HEK293 (cell line): ENCODE measurements around the gene ICE2.

Source experiments
- GLI4 ChIP-seq: fragments of 450-650 bp; formaldehyde crosslinking; IDR thresholded peaks from 2 replicates; pipeline ENCODE4 v1.5.1; 2016; ENCODE audit warnings: missing biosample characterization, missing genetic modification characterization
- KLF1 ChIP-seq: fragments of 450-650 bp; formaldehyde crosslinking; IDR thresholded peaks from 2 replicates; pipeline ENCODE4 v1.5.1; 2016; ENCODE audit warnings: missing biosample characterization, missing genetic modification characterization
- KLF9 ChIP-seq: fragments of 450-650 bp; formaldehyde crosslinking; IDR thresholded peaks from 2 replicates; pipeline ENCODE4 v1.5.1; 2016; ENCODE audit warnings: missing biosample characterization, missing genetic modification characterization, low read depth
- MEIS1 ChIP-seq: sonication (generic); formaldehyde crosslinking; IDR thresholded peaks from 2 replicates; pipeline ENCODE4 v1.8.1; 2022; ENCODE audit warnings: missing genetic modification reagents, mild to moderate bottlenecking, borderline replicate concordance
- SALL2 ChIP-seq: fragments of 450-650 bp; formaldehyde crosslinking; IDR thresholded peaks from 2 replicates; pipeline ENCODE4 v1.5.0; 2017; ENCODE audit warnings: missing biosample characterization, mild to moderate bottlenecking, missing genetic modification characterization, borderline replicate concordance
- SP3 ChIP-seq: fragments of 450-650 bp; formaldehyde crosslinking; IDR thresholded peaks from 2 replicates; pipeline ENCODE4 v1.5.1; 2016; ENCODE audit warnings: missing biosample characterization, missing genetic modification characterization
- SP7 ChIP-seq: fragments of 450-650 bp; formaldehyde crosslinking; IDR thresholded peaks from 2 replicates; pipeline ENCODE4 v1.5.1; 2016; ENCODE audit warnings: missing biosample characterization, missing genetic modification characterization
- ZEB2 ChIP-seq: fragments of 450-650 bp; formaldehyde crosslinking; IDR thresholded peaks from 2 replicates; pipeline ENCODE4 v1.5.1; 2016; ENCODE audit warnings: missing biosample characterization, missing genetic modification characterization
- ZNF112 ChIP-seq: fragments of 450-650 bp; formaldehyde crosslinking; IDR thresholded peaks from 2 replicates; pipeline ENCODE4 v1.5.0; 2017; ENCODE audit warnings: missing biosample characterization, missing genetic modification characterization
- ZNF133 ChIP-seq: fragments of 450-650 bp; formaldehyde crosslinking; IDR thresholded peaks from 2 replicates; pipeline ENCODE4 v1.5.1; 2016; ENCODE audit warnings: missing biosample characterization, missing genetic modification characterization
- ZNF140 ChIP-seq: fragments of 450-650 bp; formaldehyde crosslinking; IDR thresholded peaks from 2 replicates; pipeline ENCODE4 v1.5.1; 2016; ENCODE audit warnings: missing biosample characterization, missing genetic modification characterization
- ZNF16 ChIP-seq: fragments of 450-650 bp; formaldehyde crosslinking; IDR thresholded peaks from 2 replicates; pipeline ENCODE4 v1.5.1; 2016; ENCODE audit warnings: low read depth, missing biosample characterization, missing genetic modification characterization
- ZNF174 ChIP-seq: fragments of 450-650 bp; formaldehyde crosslinking; IDR thresholded peaks from 2 replicates; pipeline ENCODE4 v1.5.0; 2017; ENCODE audit warnings: missing biosample characterization, mild to moderate bottlenecking, missing genetic modification characterization
- ZNF223 ChIP-seq: fragments of 450-650 bp; formaldehyde crosslinking; IDR thresholded peaks from 2 replicates; pipeline ENCODE4 v1.5.1; 2016; ENCODE audit warnings: missing biosample characterization, missing genetic modification characterization
- ZNF302 ChIP-seq: fragments of 450-650 bp; formaldehyde crosslinking; IDR thresholded peaks from 2 replicates; pipeline ENCODE4 v1.5.1; 2016; ENCODE audit warnings: missing biosample characterization, missing genetic modification characterization, low read depth
- ZNF341 ChIP-seq: fragments of 450-650 bp; formaldehyde crosslinking; IDR thresholded peaks from 2 replicates; pipeline ENCODE4; 2016; ENCODE audit warnings: low read depth, missing biosample characterization, missing genetic modification characterization
- ZNF473 ChIP-seq: fragments of 450-650 bp; formaldehyde crosslinking; IDR thresholded peaks from 2 replicates; pipeline ENCODE4 v1.5.1; 2017; ENCODE audit warnings: missing biosample characterization, missing genetic modification characterization
- ZNF48 ChIP-seq: fragments of 450-650 bp; formaldehyde crosslinking; IDR thresholded peaks from 2 replicates; pipeline ENCODE4 v1.5.1; 2016; ENCODE audit warnings: missing biosample characterization, missing genetic modification characterization
- ZNF544 ChIP-seq: fragments of 450-650 bp; formaldehyde crosslinking; IDR thresholded peaks from 2 replicates; pipeline ENCODE4 v1.5.0; 2017; ENCODE audit warnings: missing biosample characterization, missing genetic modification characterization
- ZNF596 ChIP-seq: fragments of 450-650 bp; IDR thresholded peaks from 2 replicates; pipeline ENCODE4 v1.5.0; 2018; ENCODE audit warnings: missing biosample characterization, mild to moderate bottlenecking, missing genetic modification characterization, moderate library complexity
- ZNF626 ChIP-seq: fragments of 450-650 bp; sonication (Bioruptor Pico); formaldehyde crosslinking; IDR thresholded peaks from 2 replicates; pipeline ENCODE4 v1.5.1; 2018; ENCODE audit warnings: missing biosample characterization, missing genetic modification characterization, inconsistent platforms
- ZNF629 ChIP-seq: fragments of 450-650 bp; formaldehyde crosslinking; IDR thresholded peaks from 2 replicates; pipeline ENCODE4 v1.5.1; 2017; ENCODE audit warnings: missing biosample characterization, missing genetic modification characterization
- ZNF776 ChIP-seq: fragments of 450-650 bp; formaldehyde crosslinking; IDR thresholded peaks from 2 replicates; pipeline ENCODE4 v1.5.0; 2017; ENCODE audit warnings: missing biosample characterization, missing genetic modification characterization, borderline replicate concordance
- ZNF785 ChIP-seq: fragments of 450-650 bp; formaldehyde crosslinking; IDR thresholded peaks from 2 replicates; pipeline ENCODE4 v1.5.1; 2016; ENCODE audit warnings: missing biosample characterization, missing genetic modification characterization
- TF ChIP-seq, protein P1 (sequence below): fragments of 450-650 bp; formaldehyde crosslinking; IDR thresholded peaks from 2 replicates; pipeline ENCODE4 v1.5.1; 2016; ENCODE audit warnings: missing biosample characterization, missing genetic modification characterization
- TF ChIP-seq, protein P2 (sequence below): fragments of 450-650 bp; formaldehyde crosslinking; IDR thresholded peaks from 2 replicates; pipeline ENCODE4 v1.5.1; 2016; ENCODE audit warnings: missing biosample characterization, missing genetic modification characterization
- TF ChIP-seq, protein P3 (sequence below): fragments of 450-650 bp; formaldehyde crosslinking; IDR thresholded peaks from 2 replicates; pipeline ENCODE4 v1.5.1; 2016; ENCODE audit warnings: missing biosample characterization, missing genetic modification characterization
- TF ChIP-seq, protein P4 (sequence below): fragments of 450-650 bp; formaldehyde crosslinking; IDR thresholded peaks from 2 replicates; pipeline ENCODE4; 2016; ENCODE audit warnings: missing biosample characterization, missing genetic modification characterization
- TF ChIP-seq, protein P5 (sequence below): fragments of 450-650 bp; formaldehyde crosslinking; IDR thresholded peaks from 2 replicates; pipeline ENCODE4 v1.5.1; 2016; ENCODE audit warnings: missing biosample characterization, missing genetic modification characterization, borderline replicate concordance
- TF ChIP-seq, protein P6 (sequence below): fragments of 450-650 bp; IDR thresholded peaks from 2 replicates; pipeline ENCODE4 v1.5.1; 2018; ENCODE audit warnings: missing biosample characterization, missing genetic modification characterization

The ICE2 gene

DNA sequence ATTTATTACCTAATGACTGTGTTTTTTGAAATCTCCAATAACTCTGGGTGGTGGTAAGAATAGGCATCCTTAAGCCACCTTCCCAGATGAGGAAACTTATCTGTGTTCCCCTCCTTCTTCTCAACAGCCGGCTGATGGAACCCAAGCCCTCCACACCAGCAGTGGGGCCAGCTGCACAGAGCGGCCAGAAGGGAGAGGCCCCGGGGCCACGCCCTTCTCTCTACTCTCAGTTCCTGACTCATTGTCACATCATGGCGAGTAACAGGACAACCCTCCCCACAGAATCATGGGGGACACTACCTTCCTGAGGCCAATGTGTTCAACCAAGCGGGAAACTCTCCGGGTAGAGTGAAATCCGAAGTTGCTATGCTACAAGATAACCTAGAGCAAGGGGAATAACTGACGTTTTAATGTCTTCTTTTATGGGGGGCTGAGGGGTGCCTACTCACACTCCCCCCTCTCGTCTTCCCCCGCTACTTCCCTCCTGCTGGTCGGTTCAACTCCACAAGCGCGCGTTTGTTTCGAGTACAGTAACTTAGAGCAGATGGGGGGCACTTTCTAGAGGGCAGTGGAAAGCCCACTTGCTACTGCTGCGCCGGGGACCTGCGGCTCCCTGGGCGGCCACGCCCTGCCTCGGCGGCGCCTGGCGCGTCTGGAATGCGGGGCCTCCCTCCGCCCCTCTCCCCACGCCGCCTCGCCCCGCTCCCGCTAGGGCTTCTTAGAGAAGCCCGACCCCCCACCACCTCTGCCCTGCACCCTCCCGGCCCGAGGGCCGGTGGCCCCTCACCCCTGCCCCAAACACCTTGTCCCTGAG, 81.8 kb downstream of the ICE2 start (continued):
- TF ChIP-seq GLI4 (tag by site-specific recombination) (no peak), ZNF112 (tag by site-specific recombination) (no peak), ZNF626 (tag by site-specific recombination) (no peak), SP3 (tag by site-specific recombination) (0 out of 2 replicates have a peak, but pooled peaks have one; percentile 13), SALL2 (tag by site-specific recombination) (no peak), ZNF302 (tag by site-specific recombination) (no peak), ZNF596 (tag by site-specific recombination) (no peak), SP7 (no peak), ZNF174 (no peak), ZNF223 (tag by site-specific recombination) (no peak), ZNF544 (tag by site-specific recombination) (no peak), ZNF473 (tag by site-specific recombination) (no peak), KLF1 (tag by site-specific recombination) (peak; percentile 42), MEIS1 (CRISPR knock-in tag) (no peak), ZNF140 (tag by site-specific recombination) (no peak), ZNF133 (tag by site-specific recombination) (no peak), ZNF48 (tag by site-specific recombination) (no peak), ZNF341 (tag by site-specific recombination) (peak; percentile 80), ZNF16 (tag by site-specific recombination) (no peak), ZNF785 (tag by site-specific recombination) (no peak), ZEB2 (tag by site-specific recombination) (no peak), ZNF629 (peak; percentile 22; the same call in 1 of the 2 replicates), ZNF776 (tag by site-specific recombination) (no peak), KLF9 (tag by site-specific recombination) (peak; percentile 60)
- TF ChIP-seq, protein P1, sequence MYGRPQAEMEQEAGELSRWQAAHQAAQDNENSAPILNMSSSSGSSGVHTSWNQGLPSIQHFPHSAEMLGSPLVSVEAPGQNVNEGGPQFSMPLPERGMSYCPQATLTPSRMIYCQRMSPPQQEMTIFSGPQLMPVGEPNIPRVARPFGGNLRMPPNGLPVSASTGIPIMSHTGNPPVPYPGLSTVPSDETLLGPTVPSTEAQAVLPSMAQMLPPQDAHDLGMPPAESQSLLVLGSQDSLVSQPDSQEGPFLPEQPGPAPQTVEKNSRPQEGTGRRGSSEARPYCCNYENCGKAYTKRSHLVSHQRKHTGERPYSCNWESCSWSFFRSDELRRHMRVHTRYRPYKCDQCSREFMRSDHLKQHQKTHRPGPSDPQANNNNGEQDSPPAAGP: no peak
- TF ChIP-seq, protein P2, sequence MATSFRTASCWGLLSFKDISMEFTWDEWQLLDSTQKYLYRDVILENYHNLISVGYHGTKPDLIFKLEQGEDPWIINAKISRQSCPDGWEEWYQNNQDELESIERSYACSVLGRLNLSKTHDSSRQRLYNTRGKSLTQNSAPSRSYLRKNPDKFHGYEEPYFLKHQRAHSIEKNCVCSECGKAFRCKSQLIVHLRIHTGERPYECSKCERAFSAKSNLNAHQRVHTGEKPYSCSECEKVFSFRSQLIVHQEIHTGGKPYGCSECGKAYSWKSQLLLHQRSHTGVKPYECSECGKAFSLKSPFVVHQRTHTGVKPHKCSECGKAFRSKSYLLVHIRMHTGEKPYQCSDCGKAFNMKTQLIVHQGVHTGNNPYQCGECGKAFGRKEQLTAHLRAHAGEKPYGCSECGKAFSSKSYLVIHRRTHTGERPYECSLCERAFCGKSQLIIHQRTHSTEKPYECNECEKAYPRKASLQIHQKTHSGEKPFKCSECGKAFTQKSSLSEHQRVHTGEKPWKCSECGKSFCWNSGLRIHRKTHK: no peak
- TF ChIP-seq, protein P3, sequence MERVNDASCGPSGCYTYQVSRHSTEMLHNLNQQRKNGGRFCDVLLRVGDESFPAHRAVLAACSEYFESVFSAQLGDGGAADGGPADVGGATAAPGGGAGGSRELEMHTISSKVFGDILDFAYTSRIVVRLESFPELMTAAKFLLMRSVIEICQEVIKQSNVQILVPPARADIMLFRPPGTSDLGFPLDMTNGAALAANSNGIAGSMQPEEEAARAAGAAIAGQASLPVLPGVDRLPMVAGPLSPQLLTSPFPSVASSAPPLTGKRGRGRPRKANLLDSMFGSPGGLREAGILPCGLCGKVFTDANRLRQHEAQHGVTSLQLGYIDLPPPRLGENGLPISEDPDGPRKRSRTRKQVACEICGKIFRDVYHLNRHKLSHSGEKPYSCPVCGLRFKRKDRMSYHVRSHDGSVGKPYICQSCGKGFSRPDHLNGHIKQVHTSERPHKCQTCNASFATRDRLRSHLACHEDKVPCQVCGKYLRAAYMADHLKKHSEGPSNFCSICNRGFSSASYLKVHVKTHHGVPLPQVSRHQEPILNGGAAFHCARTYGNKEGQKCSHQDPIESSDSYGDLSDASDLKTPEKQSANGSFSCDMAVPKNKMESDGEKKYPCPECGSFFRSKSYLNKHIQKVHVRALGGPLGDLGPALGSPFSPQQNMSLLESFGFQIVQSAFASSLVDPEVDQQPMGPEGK (tag by site-specific recombination): peak; percentile 76
- TF ChIP-seq, protein P4, sequence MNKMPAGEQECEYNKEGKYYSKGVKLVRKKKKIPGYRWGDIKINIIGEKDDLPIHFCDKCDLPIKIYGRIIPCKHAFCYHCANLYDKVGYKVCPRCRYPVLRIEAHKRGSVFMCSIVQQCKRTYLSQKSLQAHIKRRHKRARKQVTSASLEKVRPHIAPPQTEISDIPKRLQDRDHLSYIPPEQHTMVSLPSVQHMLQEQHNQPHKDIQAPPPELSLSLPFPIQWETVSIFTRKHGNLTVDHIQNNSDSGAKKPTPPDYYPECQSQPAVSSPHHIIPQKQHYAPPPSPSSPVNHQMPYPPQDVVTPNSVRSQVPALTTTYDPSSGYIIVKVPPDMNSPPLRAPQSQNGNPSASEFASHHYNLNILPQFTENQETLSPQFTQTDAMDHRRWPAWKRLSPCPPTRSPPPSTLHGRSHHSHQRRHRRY: no peak
- TF ChIP-seq, protein P5, sequence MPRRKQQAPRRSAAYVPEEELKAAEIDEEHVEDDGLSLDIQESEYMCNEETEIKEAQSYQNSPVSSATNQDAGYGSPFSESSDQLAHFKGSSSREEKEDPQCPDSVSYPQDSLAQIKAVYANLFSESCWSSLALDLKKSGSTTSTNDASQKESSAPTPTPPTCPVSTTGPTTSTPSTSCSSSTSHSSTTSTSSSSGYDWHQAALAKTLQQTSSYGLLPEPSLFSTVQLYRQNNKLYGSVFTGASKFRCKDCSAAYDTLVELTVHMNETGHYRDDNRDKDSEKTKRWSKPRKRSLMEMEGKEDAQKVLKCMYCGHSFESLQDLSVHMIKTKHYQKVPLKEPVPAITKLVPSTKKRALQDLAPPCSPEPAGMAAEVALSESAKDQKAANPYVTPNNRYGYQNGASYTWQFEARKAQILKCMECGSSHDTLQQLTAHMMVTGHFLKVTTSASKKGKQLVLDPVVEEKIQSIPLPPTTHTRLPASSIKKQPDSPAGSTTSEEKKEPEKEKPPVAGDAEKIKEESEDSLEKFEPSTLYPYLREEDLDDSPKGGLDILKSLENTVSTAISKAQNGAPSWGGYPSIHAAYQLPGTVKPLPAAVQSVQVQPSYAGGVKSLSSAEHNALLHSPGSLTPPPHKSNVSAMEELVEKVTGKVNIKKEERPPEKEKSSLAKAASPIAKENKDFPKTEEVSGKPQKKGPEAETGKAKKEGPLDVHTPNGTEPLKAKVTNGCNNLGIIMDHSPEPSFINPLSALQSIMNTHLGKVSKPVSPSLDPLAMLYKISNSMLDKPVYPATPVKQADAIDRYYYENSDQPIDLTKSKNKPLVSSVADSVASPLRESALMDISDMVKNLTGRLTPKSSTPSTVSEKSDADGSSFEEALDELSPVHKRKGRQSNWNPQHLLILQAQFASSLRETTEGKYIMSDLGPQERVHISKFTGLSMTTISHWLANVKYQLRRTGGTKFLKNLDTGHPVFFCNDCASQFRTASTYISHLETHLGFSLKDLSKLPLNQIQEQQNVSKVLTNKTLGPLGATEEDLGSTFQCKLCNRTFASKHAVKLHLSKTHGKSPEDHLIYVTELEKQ (tag by site-specific recombination): no peak
- TF ChIP-seq, protein P6, sequence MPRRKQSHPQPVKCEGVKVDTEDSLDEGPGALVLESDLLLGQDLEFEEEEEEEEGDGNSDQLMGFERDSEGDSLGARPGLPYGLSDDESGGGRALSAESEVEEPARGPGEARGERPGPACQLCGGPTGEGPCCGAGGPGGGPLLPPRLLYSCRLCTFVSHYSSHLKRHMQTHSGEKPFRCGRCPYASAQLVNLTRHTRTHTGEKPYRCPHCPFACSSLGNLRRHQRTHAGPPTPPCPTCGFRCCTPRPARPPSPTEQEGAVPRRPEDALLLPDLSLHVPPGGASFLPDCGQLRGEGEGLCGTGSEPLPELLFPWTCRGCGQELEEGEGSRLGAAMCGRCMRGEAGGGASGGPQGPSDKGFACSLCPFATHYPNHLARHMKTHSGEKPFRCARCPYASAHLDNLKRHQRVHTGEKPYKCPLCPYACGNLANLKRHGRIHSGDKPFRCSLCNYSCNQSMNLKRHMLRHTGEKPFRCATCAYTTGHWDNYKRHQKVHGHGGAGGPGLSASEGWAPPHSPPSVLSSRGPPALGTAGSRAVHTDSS (tag by site-specific recombination): no peak
